Measurements from ENCODE around the gene PTH1R. TPM values are rescaled to one million over a fixed set of nuclear protein-coding genes. Genes with fewer than 3 reads are reported as not detected.

The PTH1R gene
- total RNA-seq, 1 experiment from 2014 or later, result 0.32 TPM

- TF ChIP-seq REST (IDR thresholded peaks at IDR 0.05; ENCODE audit: low read depth) (no peak), JUND (IDR thresholded peaks at IDR 0.05) (no peak)
Measured at GRCh38 chr3:46847744-46848143, 29.8 kb upstream of the PTH1R start (continued).

DNA sequence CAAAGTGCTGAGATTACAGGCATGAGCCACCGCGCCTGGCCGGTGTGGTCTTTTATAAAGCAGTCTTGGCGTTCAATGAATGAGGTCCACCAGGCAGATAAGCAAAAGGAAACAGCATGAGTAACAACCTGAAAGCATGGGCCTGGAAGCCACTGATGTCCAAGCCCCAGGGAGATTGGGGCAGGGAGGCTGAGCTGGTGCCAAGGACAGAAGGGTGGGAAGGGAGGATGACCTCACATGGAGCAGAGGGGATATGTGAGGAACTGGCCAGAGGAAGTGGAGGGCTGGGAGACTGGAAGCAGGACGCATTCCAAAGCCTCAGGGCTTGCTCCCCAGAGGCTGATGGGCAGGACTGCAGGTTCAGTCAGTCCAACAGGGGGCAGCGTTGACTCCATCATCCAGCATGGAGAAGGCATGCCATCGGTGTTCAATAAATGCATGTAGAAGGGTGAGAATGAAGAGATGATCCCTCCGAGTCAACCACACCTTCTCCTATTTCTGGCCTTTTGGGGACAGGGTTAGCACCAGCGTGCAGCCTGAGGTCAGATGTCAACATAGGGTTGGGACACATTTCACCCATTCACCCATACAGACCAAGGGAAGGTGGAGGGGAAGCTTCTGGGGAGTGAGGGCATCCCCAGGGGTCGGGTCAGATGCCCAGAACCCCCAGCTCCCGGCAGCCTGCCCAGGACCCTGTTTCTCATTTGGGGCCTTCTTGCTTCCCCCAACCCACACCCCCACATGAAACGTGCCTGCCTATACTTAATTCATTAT is 29.1 kb upstream of the PTH1R start:
- TF ChIP-seq CTCF (IDR thresholded peaks at IDR 0.05 in 2 of 3, conservative IDR thresholded peaks at IDR 0.05 in 1 of 3; ENCODE audit: borderline replicate concordance in 1 of 3, insufficient read depth in 1 of 3, low read depth in 2 of 3, low read length in 2 of 3) (peak; percentile 28 to 73 (median 71); a peak in 5 of 6 replicates), RAD21 (IDR thresholded peaks at IDR 0.05; ENCODE audit: low read depth) (peak; percentile 41)
- TF ChIP-seq, protein P1, sequence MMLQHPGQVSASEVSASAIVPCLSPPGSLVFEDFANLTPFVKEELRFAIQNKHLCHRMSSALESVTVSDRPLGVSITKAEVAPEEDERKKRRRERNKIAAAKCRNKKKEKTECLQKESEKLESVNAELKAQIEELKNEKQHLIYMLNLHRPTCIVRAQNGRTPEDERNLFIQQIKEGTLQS (IDR thresholded peaks at IDR 0.05), result no peak
- no TSS peak for BruUV-seq (replicated peaks)
- Histone ChIP-seq H3K79me2 (ENCODE audit: insufficient read depth, low read length) (no peaks in the 10 kb centered on the region), H3K4me3 (replicated peaks in 1 of 2; ENCODE audit: low read depth in 1 of 2, low read length in 2 of 2) (no peak overlapping the region), H3K36me3 (ENCODE audit: control insufficient read depth in 1 of 2, insufficient read depth in 2 of 2, low read length in 2 of 2) (no peaks in the 10 kb centered on the region), H3K9ac (ENCODE audit: low read length) (no peak overlapping the region), H3K9me2 (ENCODE audit: insufficient read depth) (no peaks in the 10 kb centered on the region), H3K27me3 (ENCODE audit: insufficient read depth, low read length) (no peaks in the 10 kb centered on the region), H3K4me1 (ENCODE audit: control insufficient read depth in 1 of 2, insufficient read depth in 2 of 2, low read length in 2 of 2) (no peaks in the 10 kb centered on the region), H2AFZ (ENCODE audit: low read depth, low read length, poor library complexity, severe bottlenecking) (no peak overlapping the region), H4K20me1 (ENCODE audit: insufficient read depth) (no peaks in the 10 kb centered on the region), H3K27ac (ENCODE audit: low read depth, low read length) (no peak overlapping the region), H3K4me2 (ENCODE audit: low read length) (no peak overlapping the region), H3K9me3 (ENCODE audit: control insufficient read depth in 1 of 2, insufficient read depth in 1 of 2, low read depth in 1 of 2, low read length in 2 of 2) (no peaks in the 10 kb centered on the region)
- intact Hi-C loops (cut with micrococcal nuclease), result no loop called here
- ATAC-seq, result peak; percentile 84
- ChIA-PET CTCF (no interaction called here), RAD21 (ENCODE audit: low non-redundant PET in 1 of 2, low total read pairs in 2 of 2, uncharacterized antibody in 2 of 2, unreplicated experiment in 2 of 2) (no interaction called here), POLR2A (no interaction called here)
- no peak for DNase-seq (ENCODE audit: low read depth, low spot score)

Measured in HCT116 (cell line).